Karpas-422 (cell line): Measurements from ENCODE around the gene IVNS1ABP. TPM values are rescaled to one million over a fixed set of nuclear protein-coding genes. Genes with fewer than 3 reads are reported as not detected.

ENCODE experiments used
- DNase-seq: peaks from one replicate; pipeline ENCODE4 v3.0.0-alpha.2; 2015
- H2AFZ ChIP-seq: fragments of 200-600 bp; sonication (generic); 2 replicates; pipeline ENCODE4 v1.6.1; 2014; ENCODE audit warnings: antibody characterized with exemption, low read length, mixed read lengths
- H3K27ac ChIP-seq: fragments of 200-600 bp; sonication (generic); 2 replicates; pipeline ENCODE4 v1.5.1; 2014; ENCODE audit warnings: mild to moderate bottlenecking, low read length, moderate library complexity
- H3K27me3 ChIP-seq: fragments of 200-600 bp; sonication (generic); 2 replicates; pipeline ENCODE4 v1.6.1; 2014; ENCODE audit warnings: low read length, mixed read lengths
- H3K36me3 ChIP-seq: fragments of 200-600 bp; sonication (generic); 2 replicates; pipeline ENCODE4 v1.6.1; 2014; ENCODE audit warnings: low read length, mixed read lengths; ENCODE audit not compliant: insufficient read depth
- H3K4me1 ChIP-seq: fragments of 200-600 bp; sonication (generic); 2 replicates; pipeline ENCODE4 v1.6.1; 2014; ENCODE audit warnings: mild to moderate bottlenecking, low read length, mixed read lengths
- H3K4me2 ChIP-seq: fragments of 200-600 bp; sonication (generic); 2 replicates; pipeline ENCODE4 v1.6.1; 2014; ENCODE audit warnings: low read length, low read depth, mild to moderate bottlenecking; ENCODE audit not compliant: poor library complexity, severe bottlenecking
- H3K4me3 ChIP-seq: fragments of 200-600 bp; sonication (generic); 2 replicates; pipeline ENCODE4 v1.5.1; 2014; ENCODE audit warnings: mild to moderate bottlenecking, antibody characterized with exemption, low read length, mixed read lengths
- H3K79me2 ChIP-seq: fragments of 200-600 bp; sonication (generic); 2 replicates; pipeline ENCODE4 v1.6.1; 2014; ENCODE audit warnings: mild to moderate bottlenecking, low read length, mixed read lengths
- H3K9ac ChIP-seq: fragments of 200-600 bp; sonication (generic); 2 replicates; pipeline ENCODE4 v1.6.0; 2014; ENCODE audit warnings: low read length
- H3K9me2 ChIP-seq: fragments of 200-600 bp; sonication (generic), shearing (Covaris generic); replicated peaks from 2 replicates; pipeline ENCODE4 v1.6.0; 2014; ENCODE audit warnings: mild to moderate bottlenecking, low read length, moderate library complexity; ENCODE audit not compliant: insufficient read depth
- H3K9me3 ChIP-seq: fragments of 300-700, 200-600 bp; sonication (generic); 2 replicates; pipeline ENCODE4 v1.6.1; 2014; ENCODE audit warnings: low read length, mixed read lengths
- H4K20me1 ChIP-seq: fragments of 200-600 bp; sonication (generic); 2 replicates; pipeline ENCODE4 v1.6.1; 2014; ENCODE audit warnings: mild to moderate bottlenecking, antibody characterized with exemption, low read length, low read depth; ENCODE audit not compliant: insufficient read depth
- total RNA-seq: library from RNA; depleted of rRNA; stranded (reverse); fragments of >200 nt; shearing (Covaris generic); gene quantifications from 2 replicates; pipeline ENCODE4 v1.2.3, GENCODE V29; 2014; ENCODE audit warnings: low replicate concordance

IVNS1ABP gene
- total RNA-seq, 1 experiment from 2014 or later = 113 TPM

- H3K4me2 ChIP-seq = peak overlapping the region; percentile 80
- no peaks in the 10 kb centered on the region for H3K9me3 ChIP-seq
- peak overlapping the region; percentile 68; the same call in 1 of the 2 replicates for H3K27ac ChIP-seq
- no peaks in the 10 kb centered on the region for H3K9me2 ChIP-seq
- H4K20me1 ChIP-seq = peaks cover 48% of the 10 kb centered on the region
- H3K36me3 ChIP-seq = peaks cover 20% of the 10 kb centered on the region; the same call in 1 of the 2 replicates
- H3K79me2 ChIP-seq = peaks cover 64% of the 10 kb centered on the region
- no peak overlapping the region for H2AFZ ChIP-seq
- no peaks in the 10 kb centered on the region for H3K27me3 ChIP-seq
- peak overlapping the region; percentile 96 for H3K9ac ChIP-seq
- H3K4me3 ChIP-seq = peak overlapping the region; percentile 89
- DNase-seq = peak; percentile 58
- peaks cover 63% of the 10 kb centered on the region for H3K4me1 ChIP-seq
These were observed 1.5 kb downstream of the IVNS1ABP start for GRCh38 chr1:185315445-185316071.

DNA sequence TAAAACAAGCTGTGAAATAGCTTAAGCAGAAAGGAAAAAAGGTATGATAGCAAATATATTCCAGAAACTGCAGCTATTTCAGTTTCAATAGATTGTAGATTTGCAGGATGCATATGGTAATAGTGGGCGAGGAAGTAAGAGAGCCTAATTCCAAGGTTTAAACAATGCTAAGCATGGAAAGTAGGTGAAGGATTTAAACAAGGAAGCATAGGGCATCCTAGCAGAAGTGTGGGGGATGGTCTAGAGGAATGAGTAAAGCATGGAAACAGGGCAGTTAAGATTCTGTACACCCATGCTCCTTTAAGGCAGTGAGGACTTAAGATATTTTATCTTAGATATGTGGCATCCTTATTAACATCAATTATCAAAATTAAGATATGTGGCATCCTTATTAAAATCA is 2.6 kb downstream of the IVNS1ABP start:
- Histone ChIP-seq H3K4me1 (peaks cover 69% of the 10 kb centered on the region), H3K79me2 (peaks cover 74% of the 10 kb centered on the region), H2AFZ (no peak overlapping the region), H3K36me3 (peaks cover 28% of the 10 kb centered on the region; the same call in 1 of the 2 replicates), H3K27me3 (no peaks in the 10 kb centered on the region), H3K27ac (0 out of 2 replicates have a peak overlapping the region, but pooled peaks have one; percentile 13), H3K9ac (peak overlapping the region; percentile 96), H3K4me3 (peak overlapping the region; percentile 89), H3K9me3 (no peaks in the 10 kb centered on the region), H4K20me1 (peaks cover 48% of the 10 kb centered on the region), H3K9me2 (no peaks in the 10 kb centered on the region), H3K4me2 (peak overlapping the region; percentile 80)
- DNase-seq = no peak

- H2AFZ ChIP-seq = no peak overlapping the region
- peaks cover 48% of the 10 kb centered on the region for H4K20me1 ChIP-seq
- peak; percentile 53 for DNase-seq
- no peaks in the 10 kb centered on the region for H3K9me2 ChIP-seq
- peak overlapping the region; percentile 80 for H3K4me2 ChIP-seq
- no peaks in the 10 kb centered on the region for H3K27me3 ChIP-seq
- H3K4me1 ChIP-seq = peaks cover 57% of the 10 kb centered on the region
- H3K4me3 ChIP-seq = peak overlapping the region; percentile 89
- H3K9me3 ChIP-seq = no peaks in the 10 kb centered on the region
- peak overlapping the region; percentile 63 for H3K27ac ChIP-seq
- no peak overlapping the region for H3K9ac ChIP-seq
- peaks cover 92% of the 10 kb centered on the region for H3K79me2 ChIP-seq
- peaks cover 47% of the 10 kb centered on the region for H3K36me3 ChIP-seq
These were observed 4.5 kb downstream of the IVNS1ABP start for GRCh38 chr1:185312361-185313138.

DNA sequence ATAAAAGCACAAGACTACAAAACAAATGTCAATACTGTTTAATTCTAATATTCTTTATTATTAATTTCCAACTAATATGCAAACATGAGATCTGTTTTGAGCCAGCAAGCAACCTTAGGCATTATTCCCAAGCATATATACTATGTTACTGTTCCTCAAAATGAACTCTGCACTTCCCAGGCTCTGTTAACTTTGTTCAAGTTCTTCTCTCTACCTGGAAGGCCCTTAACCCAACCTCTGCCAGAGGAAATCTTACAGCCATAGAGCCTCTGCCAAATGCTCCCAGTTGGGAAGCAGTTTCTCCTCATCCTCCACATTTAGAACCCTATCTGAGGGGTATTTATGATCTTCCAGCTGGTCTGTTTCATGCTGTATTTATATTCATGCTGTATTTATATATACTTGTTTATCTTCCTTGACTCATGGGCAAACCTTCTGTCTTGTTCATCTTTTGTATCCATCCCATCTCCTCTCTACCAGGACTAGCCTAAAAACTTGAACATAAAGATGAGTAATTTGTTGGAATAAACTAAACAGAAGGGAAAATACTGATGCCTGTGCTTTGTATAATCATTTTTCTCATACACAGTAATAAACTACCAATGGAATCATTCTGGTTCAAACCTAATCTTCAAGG is 5.3 kb downstream of the IVNS1ABP start:
- Histone ChIP-seq H3K36me3 (peaks cover 55% of the 10 kb centered on the region), H3K9ac (no peak overlapping the region), H3K4me2 (no peak overlapping the region)

DNA sequence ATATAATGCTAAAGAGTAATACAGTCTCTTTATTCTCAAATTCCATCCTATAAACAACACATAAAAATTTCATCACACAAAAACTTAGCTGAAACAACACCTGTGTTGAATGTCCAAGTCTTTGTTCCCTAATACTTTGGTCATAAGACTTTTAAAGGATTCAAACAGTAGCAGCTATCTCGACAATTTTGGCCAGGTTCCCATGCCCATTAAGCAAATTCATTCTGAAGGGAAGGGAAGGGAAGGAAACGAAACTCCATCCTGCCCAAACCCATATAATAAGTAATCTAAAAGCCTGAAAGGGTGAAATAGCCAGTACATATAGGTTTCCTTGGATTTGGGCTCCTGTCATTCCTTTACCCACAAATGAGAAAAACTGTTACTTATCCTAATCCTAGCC is 7.5 kb downstream of the IVNS1ABP start:
- Histone ChIP-seq H3K4me1 (peaks cover 45% of the 10 kb centered on the region), H3K9me3 (no peaks in the 10 kb centered on the region), H3K9me2 (no peaks in the 10 kb centered on the region), H3K36me3 (peaks cover 77% of the 10 kb centered on the region), H3K27me3 (no peaks in the 10 kb centered on the region), H3K27ac (no peak overlapping the region; the same call in 1 of the 2 replicates), H3K4me2 (no peak overlapping the region), H4K20me1 (peaks cover 33% of the 10 kb centered on the region), H2AFZ (no peak overlapping the region), H3K4me3 (no peak overlapping the region), H3K9ac (no peak overlapping the region), H3K79me2 (peaks cover 83% of the 10 kb centered on the region)
- DNase-seq = no peak

More for the DNA sequence above, 5.3 kb downstream of the IVNS1ABP start:
- H3K4me1 ChIP-seq = peaks cover 56% of the 10 kb centered on the region
- no peaks in the 10 kb centered on the region for H3K9me2 ChIP-seq
- H3K79me2 ChIP-seq = peaks cover 98% of the 10 kb centered on the region
- H3K9me3 ChIP-seq = no peaks in the 10 kb centered on the region
- peak overlapping the region; percentile 63 for H3K27ac ChIP-seq
- no peak overlapping the region for H2AFZ ChIP-seq
- H3K27me3 ChIP-seq = no peaks in the 10 kb centered on the region
- DNase-seq = no peak
- H3K4me3 ChIP-seq = no peak overlapping the region
- peaks cover 48% of the 10 kb centered on the region for H4K20me1 ChIP-seq

- Histone ChIP-seq H3K27me3 (no peaks in the 10 kb centered on the region), H3K9ac (no peak overlapping the region), H3K4me2 (no peak overlapping the region), H3K36me3 (peaks cover 89% of the 10 kb centered on the region), H3K4me3 (no peak overlapping the region), H3K9me3 (no peaks in the 10 kb centered on the region), H3K79me2 (peaks cover 68% of the 10 kb centered on the region), H4K20me1 (peaks cover 22% of the 10 kb centered on the region), H3K9me2 (no peaks in the 10 kb centered on the region), H3K4me1 (peaks cover 31% of the 10 kb centered on the region), H2AFZ (no peak overlapping the region), H3K27ac (no peak overlapping the region)
- DNase-seq = no peak
These were observed 8.9 kb downstream of the IVNS1ABP start for GRCh38 chr1:185308126-185308525.

GRCh38 chr1:185305419-185305818 is 11.6 kb downstream of the IVNS1ABP start:
- H3K4me2 ChIP-seq = no peak overlapping the region
- H3K36me3 ChIP-seq = peaks cover 93% of the 10 kb centered on the region
- no peaks in the 10 kb centered on the region; the same call in 1 of the 2 replicates for H4K20me1 ChIP-seq
- no peak for DNase-seq
- no peaks in the 10 kb centered on the region for H3K9me3 ChIP-seq
- H3K4me1 ChIP-seq = peaks cover 7% of the 10 kb centered on the region
- no peak overlapping the region for H3K9ac ChIP-seq
- H2AFZ ChIP-seq = no peak overlapping the region
- H3K4me3 ChIP-seq = no peak overlapping the region
- H3K27me3 ChIP-seq = no peaks in the 10 kb centered on the region
- peaks cover 45% of the 10 kb centered on the region for H3K79me2 ChIP-seq
- no peak overlapping the region for H3K27ac ChIP-seq
- no peaks in the 10 kb centered on the region for H3K9me2 ChIP-seq

- Histone ChIP-seq H3K9me2 (no peaks in the 10 kb centered on the region), H3K4me2 (no peak overlapping the region), H3K4me1 (no peaks in the 10 kb centered on the region), H3K79me2 (0 out of 2 replicates have a peak, but pooled peaks cover 3% of the 10 kb centered on the region), H3K9me3 (no peaks in the 10 kb centered on the region), H3K27ac (no peak overlapping the region), H3K4me3 (no peak overlapping the region), H4K20me1 (no peaks in the 10 kb centered on the region; the same call in 1 of the 2 replicates), H3K27me3 (no peaks in the 10 kb centered on the region), H3K36me3 (peaks cover 94% of the 10 kb centered on the region), H3K9ac (no peak overlapping the region), H2AFZ (no peak overlapping the region)
- DNase-seq = no peak
These were observed 16.9 kb downstream of the IVNS1ABP start for GRCh38 chr1:185300152-185300551.
